Measurements from ENCODE around the gene RAD50.
"Not testable (repeated sequence)": the region's sequence is repeated elsewhere in the genome, so short reads cannot be mapped to it uniquely, and the experiment has no call there.

DNA sequence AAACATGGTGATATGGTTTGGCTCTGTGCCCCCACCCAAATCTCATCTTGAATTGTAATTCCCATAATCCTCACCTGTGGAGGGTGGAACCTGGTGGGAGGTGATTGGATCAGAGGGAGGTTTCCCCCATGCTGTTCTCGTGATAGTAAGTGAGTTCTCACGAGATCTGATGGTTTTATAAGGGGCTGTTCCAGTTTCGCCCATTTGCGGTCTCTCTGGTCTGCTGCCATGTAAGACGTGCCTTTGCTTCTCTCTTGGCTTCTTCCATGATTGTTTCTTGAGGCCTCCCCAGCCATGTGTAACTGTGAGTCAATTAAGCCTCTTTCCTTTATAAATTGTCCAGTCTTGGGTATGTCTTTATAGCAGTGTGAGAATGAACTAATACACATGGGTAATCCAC is 31.9 kb upstream of the RAD50 start:
- TF ChIP-seq, protein P1, sequence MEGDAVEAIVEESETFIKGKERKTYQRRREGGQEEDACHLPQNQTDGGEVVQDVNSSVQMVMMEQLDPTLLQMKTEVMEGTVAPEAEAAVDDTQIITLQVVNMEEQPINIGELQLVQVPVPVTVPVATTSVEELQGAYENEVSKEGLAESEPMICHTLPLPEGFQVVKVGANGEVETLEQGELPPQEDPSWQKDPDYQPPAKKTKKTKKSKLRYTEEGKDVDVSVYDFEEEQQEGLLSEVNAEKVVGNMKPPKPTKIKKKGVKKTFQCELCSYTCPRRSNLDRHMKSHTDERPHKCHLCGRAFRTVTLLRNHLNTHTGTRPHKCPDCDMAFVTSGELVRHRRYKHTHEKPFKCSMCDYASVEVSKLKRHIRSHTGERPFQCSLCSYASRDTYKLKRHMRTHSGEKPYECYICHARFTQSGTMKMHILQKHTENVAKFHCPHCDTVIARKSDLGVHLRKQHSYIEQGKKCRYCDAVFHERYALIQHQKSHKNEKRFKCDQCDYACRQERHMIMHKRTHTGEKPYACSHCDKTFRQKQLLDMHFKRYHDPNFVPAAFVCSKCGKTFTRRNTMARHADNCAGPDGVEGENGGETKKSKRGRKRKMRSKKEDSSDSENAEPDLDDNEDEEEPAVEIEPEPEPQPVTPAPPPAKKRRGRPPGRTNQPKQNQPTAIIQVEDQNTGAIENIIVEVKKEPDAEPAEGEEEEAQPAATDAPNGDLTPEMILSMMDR (IDR thresholded peaks at IDR 0.05) = not testable (repeated sequence)
- not testable (repeated sequence) for TF ChIP-seq POLR2AphosphoS5 (IDR thresholded peaks at IDR 0.05)
